HAP-1 (cell line): Measurements from ENCODE around the gene TTLL5.
"Not testable (repeated sequence)": the region's sequence is repeated elsewhere in the genome, so short reads cannot be mapped to it uniquely, and the experiment has no call there.

Experiments used
- DNase-seq, 2 experiments: peaks; one replicate each; pipeline ENCODE4 v3.0.0-alpha.2; 2016 to 2020; ENCODE audit warnings: low spot score in 2 of 2
- H3K27me3 ChIP-seq: fragments of 250-450 bp; sonication (Bioruptor Pico); 2 replicates; pipeline ENCODE4 v1.5.1; 2020; ENCODE audit warnings: low read depth, mild to moderate bottlenecking, moderate library complexity
- H3K36me3 ChIP-seq: fragments of 250-450 bp; sonication (Bioruptor Pico); replicated peaks from 2 replicates; pipeline ENCODE4 v1.5.1; 2020; ENCODE audit warnings: mild to moderate bottlenecking
- H3K4me1 ChIP-seq: fragments of 250-450 bp; sonication (Bioruptor Pico); 2 replicates; pipeline ENCODE4 v1.5.1; 2020; ENCODE audit warnings: mild to moderate bottlenecking
- H3K4me3 ChIP-seq: fragments of 250-450 bp; sonication (Bioruptor Pico); 2 replicates; pipeline ENCODE4 v1.5.1; 2020; ENCODE audit warnings: mild to moderate bottlenecking, moderate library complexity
- H3K9me3 ChIP-seq: fragments of 250-450 bp; sonication (Bioruptor Pico); 2 replicates; pipeline ENCODE4 v1.5.1; 2020; ENCODE audit warnings: mild to moderate bottlenecking, moderate library complexity
- in situ Hi-C: fragments of 300-500 bp; cut with MboI; formaldehyde crosslinking; loops from 3 replicates; pipeline ENCODE4 v1.14.3; 2020; ENCODE audit warnings: low sequenced_read_pairs, inconsistent platforms, mixed read lengths

TTLL5 gene

GRCh38 chr14:75832621-75833297 lies 171.7 kb downstream of the TTLL5 start:
- H3K36me3 ChIP-seq, result no peaks in the 10 kb centered on the region
- no peaks in the 10 kb centered on the region for H3K27me3 ChIP-seq
- H3K4me3 ChIP-seq, result no peak overlapping the region
- in situ Hi-C loops, result no loop called here
- no peaks in the 10 kb centered on the region for H3K4me1 ChIP-seq
- no peak for DNase-seq
- H3K9me3 ChIP-seq, result no peaks in the 10 kb centered on the region

GRCh38 chr14:75833326-75834020 lies 172.4 kb downstream of the TTLL5 start:
- no peak overlapping the region for H3K4me3 ChIP-seq
- DNase-seq, result no peak
- no peaks in the 10 kb centered on the region for H3K9me3 ChIP-seq
- H3K27me3 ChIP-seq, result no peaks in the 10 kb centered on the region
- in situ Hi-C loops, result no loop called here
- no peaks in the 10 kb centered on the region for H3K36me3 ChIP-seq
- H3K4me1 ChIP-seq, result no peaks in the 10 kb centered on the region

GRCh38 chr14:75835156-75835725 lies 174.2 kb downstream of the TTLL5 start:
- Histone ChIP-seq H3K4me1 (no peaks in the 10 kb centered on the region), H3K27me3 (no peaks in the 10 kb centered on the region), H3K36me3 (no peaks in the 10 kb centered on the region), H3K9me3 (no peaks in the 10 kb centered on the region), H3K4me3 (no peak overlapping the region)
- in situ Hi-C loops, result no loop called here
- DNase-seq, result no peak

DNA sequence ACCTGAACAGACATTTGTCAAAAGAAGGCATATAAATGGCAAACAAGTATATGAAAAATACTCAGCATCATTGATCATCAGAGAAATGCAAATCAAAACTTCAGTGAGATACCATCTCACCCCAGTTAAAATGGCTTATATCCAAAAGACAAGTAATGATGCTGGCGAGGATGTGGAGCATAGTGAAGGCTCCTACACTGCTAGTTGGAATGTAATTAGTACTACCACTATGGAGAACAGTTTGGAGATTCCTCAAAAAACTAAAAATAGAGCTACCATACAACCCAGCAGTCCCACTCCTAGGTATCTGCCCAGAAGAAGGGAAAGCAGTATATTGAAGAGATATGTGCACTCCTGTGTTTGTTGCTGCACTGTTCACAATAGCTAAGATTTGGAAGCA lies 174.7 kb downstream of the TTLL5 start:
- Histone ChIP-seq H3K4me3 (no peak overlapping the region), H3K27me3 (no peaks in the 10 kb centered on the region), H3K4me1 (no peaks in the 10 kb centered on the region), H3K36me3 (no peaks in the 10 kb centered on the region), H3K9me3 (no peaks in the 10 kb centered on the region)
- no peak for DNase-seq
- in situ Hi-C loops, result no loop called here

GRCh38 chr14:75837151-75837787 lies 176.2 kb downstream of the TTLL5 start:
- no peak for DNase-seq

DNA sequence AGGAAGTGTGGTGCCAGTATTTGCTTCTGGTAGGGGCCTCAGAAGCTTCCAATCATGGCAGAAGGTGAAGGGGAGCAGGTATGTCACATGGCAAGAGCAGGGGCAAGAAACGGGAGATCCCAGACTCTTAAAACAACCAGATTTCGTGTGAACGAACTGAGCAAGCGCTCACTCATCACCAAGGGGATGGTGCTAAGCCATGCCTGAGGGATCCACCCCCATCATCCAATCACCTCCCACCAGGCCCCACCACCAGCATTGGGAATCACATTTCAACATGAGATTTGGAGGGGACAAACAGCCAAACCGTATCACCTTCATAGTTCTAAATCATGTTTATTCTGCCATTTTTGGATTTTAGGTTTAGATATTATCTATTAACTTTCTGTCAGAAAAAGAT lies 179.9 kb downstream of the TTLL5 start:
- DNase-seq, result no peak
- Histone ChIP-seq H3K9me3 (no peaks in the 10 kb centered on the region), H3K4me1 (no peaks in the 10 kb centered on the region), H3K4me3 (no peak overlapping the region), H3K27me3 (no peaks in the 10 kb centered on the region), H3K36me3 (no peaks in the 10 kb centered on the region)
- in situ Hi-C loops, result no loop called here

More at GRCh38 chr14:75837151-75837787, 176.2 kb downstream of the TTLL5 start:
- Histone ChIP-seq H3K27me3 (no peaks in the 10 kb centered on the region), H3K4me3 (no peak overlapping the region), H3K9me3 (no peaks in the 10 kb centered on the region), H3K4me1 (no peaks in the 10 kb centered on the region), H3K36me3 (no peaks in the 10 kb centered on the region)
- in situ Hi-C loops, result no loop called here

DNA sequence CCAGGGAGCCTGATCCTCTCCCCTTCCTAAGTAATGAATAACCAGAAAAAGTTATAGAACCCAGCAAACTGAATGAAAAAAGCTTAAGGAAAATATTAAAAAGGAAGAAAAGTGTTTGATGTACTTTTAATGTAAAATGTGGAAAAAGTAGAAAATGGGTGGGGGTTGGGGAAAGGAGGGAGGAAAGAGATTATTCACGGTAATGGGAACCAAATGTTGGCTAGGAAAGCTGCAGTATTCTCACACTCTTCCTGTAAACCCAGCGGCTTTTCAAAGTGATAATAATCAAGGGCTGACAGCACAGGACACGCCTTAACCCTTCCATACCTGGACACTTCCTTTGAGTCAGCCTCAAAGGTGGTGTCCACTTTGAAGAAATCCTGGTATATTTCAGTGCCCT lies 181.5 kb downstream of the TTLL5 start:
- H3K27me3 ChIP-seq, result no peaks in the 10 kb centered on the region
- no peak for DNase-seq
- no peaks in the 10 kb centered on the region for H3K36me3 ChIP-seq
- no peaks in the 10 kb centered on the region for H3K4me1 ChIP-seq
- in situ Hi-C loops, result no loop called here
- H3K9me3 ChIP-seq, result no peaks in the 10 kb centered on the region
- H3K4me3 ChIP-seq, result no peak overlapping the region

DNA sequence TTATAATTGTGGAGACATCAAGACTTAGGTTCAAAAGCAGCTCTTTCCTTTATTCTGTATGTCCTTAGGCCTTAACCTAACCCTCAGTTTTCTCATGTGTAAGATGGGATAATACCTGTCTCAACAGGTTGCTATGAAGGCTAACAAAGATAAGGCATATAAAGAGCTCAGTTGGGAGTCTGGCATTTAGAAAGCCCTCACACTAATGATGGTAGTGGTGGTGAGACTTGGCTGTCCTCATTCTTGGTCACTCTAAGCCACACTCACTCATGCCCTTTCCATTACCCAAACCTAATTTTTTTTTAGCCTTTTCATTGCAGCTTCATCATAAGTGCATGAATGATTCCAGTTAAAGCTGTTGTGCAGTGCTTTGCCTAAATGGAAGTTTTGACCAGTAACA lies 183.4 kb downstream of the TTLL5 start:
- in situ Hi-C loops, result no loop called here
- Histone ChIP-seq H3K4me1 (no peaks in the 10 kb centered on the region), H3K9me3 (no peaks in the 10 kb centered on the region), H3K36me3 (no peaks in the 10 kb centered on the region), H3K4me3 (no peak overlapping the region), H3K27me3 (no peaks in the 10 kb centered on the region)
- no peak for DNase-seq

- no peaks in the 10 kb centered on the region for H3K9me3 ChIP-seq
- no peaks in the 10 kb centered on the region for H3K4me1 ChIP-seq
- in situ Hi-C loops, result no loop called here
- no peaks in the 10 kb centered on the region for H3K36me3 ChIP-seq
- no peak overlapping the region for H3K4me3 ChIP-seq
- no peak for DNase-seq
- no peaks in the 10 kb centered on the region for H3K27me3 ChIP-seq
These were observed 184.2 kb downstream of the TTLL5 start for GRCh38 chr14:75845136-75845804.

DNA sequence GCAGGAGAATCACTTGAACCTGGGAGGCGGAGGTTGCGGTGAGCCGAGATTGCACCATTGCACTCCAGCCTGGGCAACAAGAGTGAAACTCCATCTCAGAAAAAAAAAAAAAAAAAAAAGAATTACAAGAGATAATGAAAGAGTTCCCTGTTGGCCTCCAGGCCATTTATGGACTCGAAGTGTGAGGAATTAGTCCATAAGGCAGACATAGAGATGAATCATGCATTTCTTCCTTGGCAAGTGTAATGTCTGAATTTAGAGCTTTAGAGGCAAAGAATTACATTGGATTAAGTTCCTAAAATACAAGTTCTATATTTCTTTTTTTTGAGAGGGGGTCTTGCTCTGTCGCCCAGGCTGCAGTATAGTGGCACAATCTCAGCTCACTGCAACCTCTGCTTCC lies 185.6 kb downstream of the TTLL5 start:
- H3K9me3 ChIP-seq, in situ Hi-C loops, H3K4me1 ChIP-seq, H3K4me3 ChIP-seq, H3K27me3 ChIP-seq, DNase-seq, H3K36me3 ChIP-seq: not testable (repeated sequence)

- Histone ChIP-seq H3K4me3 (no peak overlapping the region), H3K4me1 (no peaks in the 10 kb centered on the region), H3K36me3 (no peaks in the 10 kb centered on the region), H3K9me3 (no peaks in the 10 kb centered on the region), H3K27me3 (no peaks in the 10 kb centered on the region)
- in situ Hi-C loops, result no loop called here
- no peak for DNase-seq
These were observed 186.5 kb downstream of the TTLL5 start for GRCh38 chr14:75847584-75847983.

GRCh38 chr14:75848167-75848913 lies 187.3 kb downstream of the TTLL5 start:
- in situ Hi-C loops, result no loop called here
- Histone ChIP-seq H3K4me3 (no peak overlapping the region), H3K27me3 (no peaks in the 10 kb centered on the region), H3K9me3 (no peaks in the 10 kb centered on the region), H3K4me1 (no peaks in the 10 kb centered on the region), H3K36me3 (no peaks in the 10 kb centered on the region)
- no peak for DNase-seq

GRCh38 chr14:75849300-75849895 lies 188.4 kb downstream of the TTLL5 start:
- Histone ChIP-seq H3K36me3 (no peaks in the 10 kb centered on the region), H3K4me3 (no peak overlapping the region), H3K27me3 (no peaks in the 10 kb centered on the region), H3K4me1 (no peaks in the 10 kb centered on the region), H3K9me3 (no peaks in the 10 kb centered on the region)
- DNase-seq, result no peak
- in situ Hi-C loops, result no loop called here
